Lower lobe of right lung (tissue), 2 donors: ENCODE data around the gene SOX6. TPM values are rescaled to one million over a fixed set of nuclear protein-coding genes. Genes with fewer than 3 reads are reported as not detected.
"Not testable (repeated sequence)": the region's sequence is repeated elsewhere in the genome, so short reads cannot be mapped to it uniquely, and the experiment has no call there.

Experiments used
- ATAC-seq, 2 donors: fragments of 200-7000 bp; cut with Tn5 transposase; one replicate each; pipeline ENCODE4 v1.9.1; 2020 to 2022; ENCODE audit warnings: mild to moderate bottlenecking in 2 of 2, moderate library complexity in 2 of 2
- DNase-seq: peaks from one replicate; pipeline ENCODE4 v3.0.0-alpha.2; 2020
- H3K27ac ChIP-seq: fragments of 200-600 bp; one replicate; pipeline ENCODE4 v1.8.0; 2022
- H3K27me3 ChIP-seq: fragments of 200-600 bp; one replicate; pipeline ENCODE4 v1.8.0; 2022; ENCODE audit warnings: low read depth
- H3K36me3 ChIP-seq: fragments of 200-600 bp; one replicate; pipeline ENCODE4 v1.8.0; 2022; ENCODE audit warnings: mild to moderate bottlenecking
- H3K4me1 ChIP-seq: fragments of 200-600 bp; one replicate; pipeline ENCODE4 v1.8.0; 2022
- H3K4me3 ChIP-seq: fragments of 200-600 bp; one replicate; pipeline ENCODE4 v1.8.0; 2022; ENCODE audit warnings: mild to moderate bottlenecking
- H3K9me3 ChIP-seq: fragments of 200-600 bp; one replicate; pipeline ENCODE4 v1.8.0; 2022
- CTCF ChIP-seq: fragments of 200-600 bp; IDR thresholded peaks from one replicate; pipeline ENCODE4 v1.8.0; 2022; ENCODE audit warnings: antibody characterized with exemption, mild to moderate bottlenecking
- intact Hi-C: fragments of 100-400 bp; cut with DNase I; formaldehyde crosslinking; loops from one replicate; pipeline ENCODE4 v1.11.0; 2022
- total RNA-seq: library from RNA; stranded (reverse); fragmentation: NEBNext Ultra II Directional; extraction: Animal tissue kit (Norgen Biotek cat#: 25700); gene quantifications from one replicate; pipeline ENCODE4 v1.2.1, GENCODE V29; 2021
- donor health status: DM: no; HTN: yes; CAD: no; lungs with severe emphysema.

The SOX6 gene
- total RNA-seq, 1 donor from 2014 or later = 4.8 TPM

- Histone ChIP-seq H3K27me3 (no peaks in the 10 kb centered on the region), H3K4me3 (no peak overlapping the region), H3K4me1 (no peaks in the 10 kb centered on the region), H3K9me3 (no peaks in the 10 kb centered on the region), H3K27ac (no peak overlapping the region), H3K36me3 (no peaks in the 10 kb centered on the region)
- no peak for DNase-seq
- no peak for TF ChIP-seq CTCF
- intact Hi-C loops = no loop called here
- ATAC-seq = no peak
These were observed 41.0 kb upstream of the SOX6 start for GRCh38 chr11:16397390-16397789.

- intact Hi-C loops = no loop called here
- no peaks in the 10 kb centered on the region for H3K9me3 ChIP-seq
- no peaks in the 10 kb centered on the region for H3K36me3 ChIP-seq
- no peaks in the 10 kb centered on the region for H3K4me1 ChIP-seq
- no peaks in the 10 kb centered on the region for H3K27me3 ChIP-seq
- no peak overlapping the region for H3K4me3 ChIP-seq
- DNase-seq (no peak), ATAC-seq (no peak)
- TF ChIP-seq CTCF = no peak
- H3K27ac ChIP-seq = no peak overlapping the region
These were observed 39.3 kb upstream of the SOX6 start for GRCh38 chr11:16395601-16396000.

- no peaks in the 10 kb centered on the region for H3K9me3 ChIP-seq
- no peaks in the 10 kb centered on the region for H3K36me3 ChIP-seq
- H3K27me3 ChIP-seq = no peaks in the 10 kb centered on the region
- intact Hi-C loops = no loop called here
- no peak for TF ChIP-seq CTCF
- no peak for ATAC-seq
- H3K4me1 ChIP-seq = no peaks in the 10 kb centered on the region
- no peak for DNase-seq
- H3K27ac ChIP-seq = no peak overlapping the region
- H3K4me3 ChIP-seq = no peak overlapping the region
These were observed 38.6 kb upstream of the SOX6 start for GRCh38 chr11:16394947-16395346.

GRCh38 chr11:16393340-16393739 lies 37.0 kb upstream of the SOX6 start:
- intact Hi-C loops = no loop called here
- ATAC-seq = no peak
- Histone ChIP-seq H3K27me3 (no peaks in the 10 kb centered on the region), H3K36me3 (no peaks in the 10 kb centered on the region), H3K4me3 (no peak overlapping the region), H3K9me3 (no peaks in the 10 kb centered on the region), H3K4me1 (no peaks in the 10 kb centered on the region), H3K27ac (no peak overlapping the region)
- no peak for DNase-seq
- TF ChIP-seq CTCF = no peak

- ATAC-seq (no peak), DNase-seq (no peak)
- Histone ChIP-seq H3K36me3 (no peaks in the 10 kb centered on the region), H3K27me3 (no peaks in the 10 kb centered on the region), H3K9me3 (no peaks in the 10 kb centered on the region), H3K4me3 (no peak overlapping the region), H3K4me1 (no peaks in the 10 kb centered on the region), H3K27ac (no peak overlapping the region)
- intact Hi-C loops = no loop called here
- TF ChIP-seq CTCF = no peak
These were observed 36.3 kb upstream of the SOX6 start for GRCh38 chr11:16392616-16393015.

- ATAC-seq, DNase-seq, H3K9me3 ChIP-seq, intact Hi-C loops, H3K4me3 ChIP-seq, H3K27ac ChIP-seq, H3K4me1 ChIP-seq, H3K27me3 ChIP-seq, H3K36me3 ChIP-seq: not testable (repeated sequence)
These were observed 34.5 kb upstream of the SOX6 start for GRCh38 chr11:16390826-16391225.
